DND-41 (cell line): ENCODE data around the gene TUBGCP5.

Source experiments
- CTCF ChIP-seq: IDR thresholded peaks from 2 replicates; pipeline ENCODE4 v1.5.1; 2012; ENCODE audit warnings: borderline replicate concordance, low read length, moderate library complexity, mild to moderate bottlenecking; ENCODE audit not compliant: poor library complexity, severe bottlenecking; ENCODE audit errors: extremely low read depth
- EZH2 ChIP-seq: IDR thresholded peaks from 3 replicates; pipeline ENCODE4 v1.6.1; 2012; ENCODE audit warnings: borderline replicate concordance, low read depth, mild to moderate bottlenecking, moderate library complexity, low read length, inconsistent platforms; ENCODE audit not compliant: severe bottlenecking

GRCh38 chr15:22992024-22992326 is 47.4 kb downstream of the TUBGCP5 start:
- TF ChIP-seq CTCF (no peak), EZH2 (no peak)
